Measurements from ENCODE around the gene CEACAM3.
A peak's percentile ranks its signal among the peaks of the same experiment; 100 is the strongest.

CEACAM3 gene

GRCh38 chr19:41847351-41848105 lies 51.1 kb downstream of the CEACAM3 start:
- no peak for DNase-seq

DNA sequence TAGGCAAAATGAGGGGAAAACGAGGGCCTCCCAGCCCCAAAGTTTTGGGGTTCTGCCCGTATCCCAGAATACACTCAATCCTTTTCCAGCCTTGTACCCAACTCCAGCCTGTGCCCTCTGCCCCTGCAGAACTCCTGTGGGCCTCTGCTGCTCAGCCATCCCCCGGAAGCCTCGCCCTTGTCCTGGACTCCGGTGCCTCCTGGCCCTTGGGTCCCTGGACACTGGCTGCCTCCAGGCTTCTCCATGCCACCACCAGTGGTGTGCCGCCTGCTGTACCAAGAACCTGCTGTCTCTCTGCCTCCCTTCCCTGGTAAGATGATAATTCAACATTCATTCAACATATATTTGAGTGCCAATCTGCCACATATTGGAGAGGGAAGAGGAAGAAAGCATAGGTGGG lies 52.3 kb downstream of the CEACAM3 start:
- no peak for DNase-seq

DNA sequence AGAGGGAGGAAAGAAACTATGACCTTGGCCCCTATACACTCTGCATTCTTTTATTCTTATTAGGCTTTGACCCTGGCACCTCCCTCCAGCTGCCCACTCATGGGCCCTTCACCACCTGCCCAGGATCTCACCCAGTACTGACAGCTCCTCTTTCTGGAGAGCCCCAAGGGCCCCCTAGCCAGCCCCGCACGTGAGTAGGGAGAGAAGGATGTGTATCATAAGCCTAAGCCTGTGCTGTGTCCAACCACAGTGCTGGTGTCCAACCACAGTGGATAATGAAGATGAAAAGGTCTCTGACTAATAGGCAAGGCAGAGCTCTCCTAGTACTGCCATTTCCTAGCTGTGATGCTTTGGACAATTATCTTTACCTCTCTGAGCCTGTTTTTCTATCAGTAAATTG lies 52.7 kb downstream of the CEACAM3 start:
- DNase-seq: no peak

- DNase-seq: no peak
Observed at GRCh38 chr19:41850381-41850780, 54.0 kb downstream of the CEACAM3 start.

- DNase-seq: no peak
Observed at GRCh38 chr19:41851456-41851855, 55.1 kb downstream of the CEACAM3 start.

DNA sequence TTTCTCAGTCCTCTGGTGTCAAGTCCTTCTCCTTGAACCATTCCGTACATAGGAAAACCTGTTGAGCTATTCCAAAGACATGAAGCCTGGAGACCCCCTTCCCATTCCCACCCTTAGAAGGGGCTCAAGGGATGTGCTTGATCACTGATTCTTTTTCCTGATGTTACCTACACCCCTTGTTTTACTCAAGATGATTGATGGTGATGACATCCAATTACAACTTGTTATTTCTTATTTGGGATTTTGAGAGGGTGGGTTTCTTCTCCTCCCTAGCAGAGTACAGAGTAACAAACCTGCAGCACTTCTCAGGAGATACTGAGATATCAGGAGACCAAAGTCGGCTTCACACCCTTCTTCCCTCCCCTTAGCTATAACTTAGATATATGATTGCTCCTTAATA lies 57.0 kb downstream of the CEACAM3 start:
- DNase-seq: no peak

DNA sequence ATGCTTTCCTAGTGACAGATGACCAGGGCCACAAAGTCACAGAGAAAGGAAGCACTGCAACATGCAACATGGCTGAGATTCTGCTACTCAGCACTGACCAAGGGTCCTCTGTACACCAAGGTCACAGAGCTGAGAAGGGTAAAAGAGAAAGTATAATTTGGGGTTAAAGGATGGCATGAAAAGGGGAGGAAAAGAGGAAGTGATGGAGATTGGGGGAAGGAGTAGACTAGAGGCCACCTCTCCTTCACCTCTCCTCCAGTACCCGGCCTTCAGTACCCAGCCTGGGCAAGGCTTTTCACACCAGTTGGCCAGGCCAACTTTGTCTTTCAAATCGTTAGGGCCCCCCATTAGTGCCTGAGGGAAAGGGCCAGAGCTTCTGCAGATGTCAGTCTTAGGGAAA lies 57.4 kb downstream of the CEACAM3 start:
- no peak for DNase-seq

- no peak for DNase-seq
Observed at GRCh38 chr19:41859213-41859617, 62.8 kb downstream of the CEACAM3 start.

DNA sequence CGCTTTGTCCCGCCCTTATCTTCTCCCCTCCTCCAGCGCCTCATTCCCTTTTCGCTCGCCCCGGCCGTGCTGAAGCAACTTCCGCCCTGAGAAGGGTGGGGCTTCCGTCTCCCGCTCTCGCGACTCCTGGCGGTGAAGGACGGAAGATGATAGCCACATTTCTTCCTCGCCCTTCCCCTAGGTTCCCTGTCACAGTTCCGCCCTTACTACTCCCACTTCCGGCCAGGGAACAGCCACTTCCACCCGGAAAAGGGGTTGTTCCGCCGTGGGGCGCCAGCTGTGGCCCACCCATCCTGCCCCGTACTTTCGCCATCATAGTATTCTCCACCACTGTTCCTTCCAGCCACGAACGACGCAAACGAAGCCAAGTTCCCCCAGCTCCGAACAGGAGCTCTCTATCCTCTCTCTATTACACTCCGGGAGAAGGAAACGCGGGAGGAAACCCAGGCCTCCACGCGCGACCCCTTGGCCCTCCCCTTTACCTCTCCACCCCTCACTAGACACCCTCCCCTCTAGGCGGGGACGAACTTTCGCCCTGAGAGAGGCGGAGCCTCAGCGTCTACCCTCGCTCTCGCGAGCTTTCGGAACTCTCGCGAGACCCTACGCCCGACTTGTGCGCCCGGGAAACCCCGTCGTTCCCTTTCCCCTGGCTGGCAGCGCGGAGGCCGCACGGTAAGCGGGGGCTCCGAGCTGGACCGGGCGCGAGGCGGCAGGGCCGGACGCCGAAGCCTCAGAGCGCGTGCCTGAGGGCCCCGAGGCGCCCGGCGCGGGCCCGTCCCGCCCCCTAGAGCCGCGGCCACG lies 63.4 kb downstream of the CEACAM3 start, which contains the start of gene RPS19:
RPS19 (plus strand) TSS at position 638 of the 801 bp plus-strand sequence. CDS start 520 bp downstream, outside the sequence.
- DNase-seq: peak; percentile 100

DNA sequence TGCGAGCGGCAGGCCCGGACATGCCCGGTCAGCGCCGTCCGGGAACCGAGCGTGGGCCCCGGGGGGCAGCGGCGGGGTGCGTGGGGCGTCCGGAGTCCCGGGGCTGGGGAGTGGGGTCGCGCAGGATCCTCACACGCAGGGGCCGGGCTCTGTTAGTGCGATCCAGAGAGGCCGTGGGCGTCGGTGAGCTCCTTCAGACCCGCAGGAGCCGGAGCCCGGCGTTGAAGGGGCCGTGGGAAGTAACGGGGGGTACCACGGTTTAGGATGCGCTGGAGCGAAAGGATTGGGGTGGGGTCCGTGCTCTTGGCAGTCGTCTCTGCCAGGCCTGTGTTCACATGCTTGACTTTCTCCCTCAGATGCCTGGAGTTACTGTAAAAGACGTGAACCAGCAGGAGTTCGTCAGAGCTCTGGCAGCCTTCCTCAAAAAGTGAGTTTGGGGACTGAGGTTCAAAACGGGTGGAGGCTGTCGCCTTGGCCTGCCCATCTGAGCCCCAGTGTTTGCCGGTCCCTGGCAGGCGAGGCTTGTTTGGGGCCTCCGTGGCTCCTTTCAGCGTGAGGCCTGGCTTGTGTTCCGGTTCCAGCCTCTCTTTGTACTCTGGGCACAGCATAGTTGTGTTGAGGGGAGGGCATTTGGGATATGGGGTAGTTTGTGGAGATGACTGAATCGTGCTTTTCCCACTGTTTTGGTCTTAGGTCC lies 64.2 kb downstream of the CEACAM3 start:
- peak; percentile 51 for DNase-seq

Measured in eye (tissue), 1 donor.